K562 (cell line): Measurements from ENCODE around the gene VPS37B. TPM values are rescaled to one million over a fixed set of nuclear protein-coding genes. Genes with fewer than 3 reads are reported as not detected.

ENCODE experiments used
- ATAC-seq: fragments of 200-7000 bp; cut with Tn5 transposase; 3 replicates; pipeline ENCODE4 v1.9.1; 2020; ENCODE audit warnings: moderate library complexity
- BruUV-seq: library from RNA; stranded (reverse); fragments of 400-500 nt; replicated peaks from 2 replicates; lab custom pipeline; 2021; lab: Mats Ljungman, UMichigan
- CTCF ChIA-PET: fragments of 300-600 bp; formaldehyde crosslinking; extraction: SDS; loops from one replicate; lab custom pipeline; 2021; ENCODE audit warnings: low intra/inter-chr PET ratio; lab: Yijun Ruan, JAX
- POLR2A ChIA-PET: fragments of 300-600, 350-650 bp; sonication (Branson Sonifier 250); formaldehyde crosslinking; extraction: SDS; loops from one replicate; lab custom pipeline; 2021; ENCODE audit warnings: antibody characterized with exemption, inconsistent platforms; lab: Yijun Ruan, JAX
- DNase-seq, 4 experiments: peaks; one replicate each; pipeline versions ENCODE4 v3.0.0 to v3.0.0-alpha.2; 2011 to 2018; ENCODE audit warnings: low spot score in 3 of 4, mixed read lengths in 3 of 4; ENCODE audit errors: extremely low read depth in 1 of 4
- FAIRE-seq: peaks from 2 replicates; lab custom pipeline; 2011; peaks lifted over from hg19 to GRCh38; lab: Jason Lieb, UNC
- H2AFZ ChIP-seq: 2 replicates; pipeline ENCODE4 v1.6.0; 2011; ENCODE audit warnings: low read depth, low read length, control low read depth, inconsistent platforms
- H3K27ac ChIP-seq: fragments of 200-600 bp; 3 replicates; pipeline ENCODE4 v1.8.0; 2011; ENCODE audit warnings: low read depth, mild to moderate bottlenecking, control low read depth, inconsistent platforms, low read length, moderate library complexity, mixed read lengths; ENCODE audit errors: extremely low read depth
- H3K27me3 ChIP-seq, 2 experiments: fragments of 300-600 bp in 1 of 2; 2 replicates in 1 of 2; 3 replicates in 1 of 2; pipeline versions ENCODE4 v1.6.0 to v1.8.0; 2011; ENCODE audit warnings: inconsistent platforms in 2 of 2, low read length in 2 of 2, mild to moderate bottlenecking in 1 of 2, mixed read lengths in 1 of 2, moderate library complexity in 1 of 2; ENCODE audit not compliant: control insufficient read depth in 2 of 2, insufficient read depth in 2 of 2
- H3K36me3 ChIP-seq: fragments of 300-600 bp; 3 replicates; pipeline ENCODE4 v1.8.0; 2011; ENCODE audit warnings: mild to moderate bottlenecking, low read length, inconsistent platforms; ENCODE audit not compliant: control insufficient read depth, insufficient read depth
- H3K4me1 ChIP-seq, 2 experiments: fragments of 200-600 bp in 1 of 2; replicated peaks in 1 of 2; 2 replicates in 1 of 2; 3 replicates in 1 of 2; pipeline versions ENCODE4 v1.5.1 to v1.8.0; 2011; ENCODE audit warnings: inconsistent platforms in 2 of 2, low read length in 2 of 2, mild to moderate bottlenecking in 1 of 2, mixed read lengths in 1 of 2, moderate library complexity in 1 of 2; ENCODE audit not compliant: control insufficient read depth in 2 of 2, insufficient read depth in 2 of 2
- H3K4me2 ChIP-seq: 2 replicates; pipeline ENCODE4 v1.6.1; 2011; ENCODE audit warnings: low read length, control low read depth, inconsistent platforms, mixed read lengths; ENCODE audit not compliant: insufficient read depth
- H3K4me3 ChIP-seq: fragments of 200-600 bp; sonication (generic), shearing (Covaris generic); 2 replicates; pipeline ENCODE4 v1.5.1; 2016; ENCODE audit warnings: control low read depth, inconsistent platforms
- H3K79me2 ChIP-seq: fragments of 200-600 bp; 3 replicates; pipeline ENCODE4 v1.8.0; 2011; ENCODE audit warnings: low read length, inconsistent platforms; ENCODE audit not compliant: control insufficient read depth, insufficient read depth
- H3K9ac ChIP-seq, 2 experiments: 2 replicates each; pipeline versions ENCODE4 v1.6.0 to v1.6.1; 2011; ENCODE audit warnings: low read depth in 2 of 2, low read length in 2 of 2, control low read depth in 1 of 2, inconsistent platforms in 1 of 2, mild to moderate bottlenecking in 1 of 2, mixed read lengths in 1 of 2; ENCODE audit not compliant: insufficient read depth in 1 of 2
- H3K9me1 ChIP-seq: one replicate; pipeline ENCODE4 v1.6.0; 2011; ENCODE audit warnings: inconsistent platforms, mild to moderate bottlenecking, low read length, moderate library complexity; ENCODE audit not compliant: control insufficient read depth, insufficient read depth
- H3K9me3 ChIP-seq: replicated peaks from 2 replicates; pipeline ENCODE4 v1.5.1; 2011; ENCODE audit warnings: low read depth, low read length, inconsistent platforms; ENCODE audit not compliant: control insufficient read depth, insufficient read depth
- H4K20me1 ChIP-seq: replicated peaks from 2 replicates; pipeline ENCODE4 v1.6.1; 2011; ENCODE audit warnings: low read length, inconsistent platforms, mixed read lengths; ENCODE audit not compliant: control insufficient read depth, insufficient read depth
- BRF1 ChIP-seq: IDR thresholded peaks from 3 replicates; pipeline ENCODE4 v1.6.1; 2011; ENCODE audit warnings: borderline replicate concordance, mild to moderate bottlenecking; ENCODE audit not compliant: insufficient read length; ENCODE audit errors: extremely low read depth
- HMG20B ChIP-seq: fragments of 250-450 bp; sonication (Bioruptor Pico); IDR thresholded peaks from 2 replicates; pipeline ENCODE4 v1.5.0; 2021; ENCODE audit warnings: mild to moderate bottlenecking
- MYC ChIP-seq, 2 experiments: fragments of 250-450 bp in 1 of 2; sonication (Bioruptor Pico) in 1 of 2; IDR thresholded peaks; 2 replicates each; pipeline versions ENCODE4 v1.5.1 to v1.6.1; 2012 to 2021; ENCODE audit warnings: low read depth in 2 of 2, borderline replicate concordance in 1 of 2, improper control_type of control experiment in 1 of 2, low read length in 1 of 2, mild to moderate bottlenecking in 1 of 2, moderate library complexity in 1 of 2
- RNF2 ChIP-seq: sonication (generic); IDR thresholded peaks from 2 replicates; pipeline ENCODE4 v1.6.1; 2016
- SRSF7 ChIP-seq: fragments of 200-400 bp; formaldehyde crosslinking; optimal IDR thresholded peaks from 2 replicates; pipeline ENCODE3; 2017; ENCODE audit warnings: mild to moderate bottlenecking, low read depth, low read length
- ZBTB7A ChIP-seq: IDR thresholded peaks from 2 replicates; pipeline ENCODE4 v1.6.1; 2011; ENCODE audit warnings: low read depth, mild to moderate bottlenecking, low read length, moderate library complexity, borderline replicate concordance; ENCODE audit not compliant: control insufficient read depth
- ZNF121 ChIP-seq: sonication (generic); formaldehyde crosslinking; conservative IDR thresholded peaks from 2 replicates; pipeline ENCODE4 v1.8.0; 2022; ENCODE audit warnings: missing genetic modification reagents
- WGBS: fragments of 100-300 bp; shearing (Covaris generic); methylation state at CpG from one replicate; pipeline ENCODE4 v1.1.6; 2016; ENCODE audit warnings: low coverage, mixed read lengths; ENCODE audit not compliant: insufficient coverage; ENCODE audit errors: missing lambda C conversion rate; 5-methylcytosine and 5-hydroxymethylcytosine counted together
- in situ Hi-C: fragments of 300-500 bp; cut with MboI; formaldehyde crosslinking; loops from 4 replicates; pipeline ENCODE4 v1.15.0; 2018; ENCODE audit warnings: inconsistent platforms, mixed read lengths
- intact Hi-C: fragments of 100-400 bp; cut with micrococcal nuclease; formaldehyde crosslinking; loops from 2 replicates; pipeline ENCODE4 v1.14.2; 2022
- polyA plus RNA-seq, 8 experiments: library from polyadenylated mRNA; depleted of rRNA in 4 of 8; stranded (reverse) in 5 of 8; unstranded in 3 of 8; fragments of >200 nt; fragmentation: Nextera tagmentation in 2 of 8; fragmentation: Illumina TruSeq in 1 of 8; extraction: Ambion mirVana in 2 of 8; extraction: Trizol in 1 of 8; gene quantifications; 2 replicates each; pipeline versions ENCODE4 v1.2.1 to v1.2.3, GENCODE V29; 2011 to 2014; ENCODE audit warnings: inconsistent platforms in 1 of 8, missing spikeins in 1 of 8
- total RNA-seq, 7 experiments: library from RNA; depleted of rRNA in 6 of 7; stranded (reverse); fragments of >200 nt in 6 of 7; fragmentation: Illumina TruSeq in 2 of 7; extraction: Trizol in 2 of 7; gene quantifications; 2 replicates each; pipeline versions ENCODE4 v1.2.1 to v1.2.3, GENCODE V29; 2011 to 2021; ENCODE audit warnings: low replicate concordance in 1 of 7
- TF ChIP-seq, protein P1 (sequence below), 2 experiments: fragments of 450-650 bp in 1 of 2; IDR thresholded peaks; 2 replicates each; pipeline ENCODE4 v1.6.1; 2011 to 2017; ENCODE audit warnings: low read depth in 2 of 2, antibody characterized with exemption in 1 of 2, borderline replicate concordance in 1 of 2, low read length in 1 of 2, mild to moderate bottlenecking in 1 of 2, mixed read lengths in 1 of 2; ENCODE audit not compliant: control insufficient read depth in 1 of 2

Gene VPS37B
- total and polyA plus RNA-seq, 9 of the 15 experiments (the other 6 are each of a cell fraction or from before 2014, with no cell fraction given): 0.28 to 37.4 (median 17.9) TPM

DNA sequence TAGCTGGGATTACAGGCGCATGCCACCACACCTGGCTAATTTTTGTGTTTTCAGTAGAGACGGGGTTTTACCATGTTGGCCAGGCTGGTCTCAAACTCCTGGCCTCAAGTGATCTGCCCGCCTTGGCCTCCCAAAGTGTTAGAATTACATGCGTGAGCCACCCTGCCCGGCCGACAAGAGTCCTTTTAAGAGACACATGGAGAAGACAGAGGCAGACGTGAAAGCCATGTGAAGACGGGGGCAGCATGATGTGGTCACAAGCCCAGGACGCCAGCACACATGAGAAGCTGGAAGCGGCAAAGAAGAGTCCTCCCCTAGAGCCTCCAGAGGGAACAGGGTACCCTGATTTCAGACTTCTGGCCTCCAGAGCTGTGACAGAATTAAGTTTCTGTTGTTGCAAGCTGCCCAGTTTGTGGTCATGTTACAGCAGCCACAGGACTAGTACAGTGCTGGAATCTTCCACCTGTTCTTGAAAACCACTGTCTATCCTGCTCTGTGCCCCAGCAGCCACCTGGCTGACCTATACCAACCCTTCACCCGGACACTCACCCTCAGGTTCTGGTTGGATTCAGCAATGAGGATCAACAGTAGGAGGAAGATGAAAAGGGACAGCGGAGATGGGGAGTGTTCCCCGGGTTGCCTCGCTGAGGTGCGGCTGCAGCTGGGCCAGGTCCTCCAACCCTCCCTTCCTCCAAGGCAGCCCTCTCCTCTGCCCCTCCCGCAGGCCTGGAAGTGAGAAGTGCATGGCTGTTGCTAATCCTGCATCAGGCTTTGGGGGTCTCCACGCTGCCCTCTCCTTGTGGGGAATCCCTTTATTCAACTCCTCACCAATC is 16.9 kb downstream of the VPS37B start (continued):
- TF ChIP-seq MYC (IDR thresholded peaks at IDR 0.05; ENCODE audit: low read depth, low read length) (no peak), MYC (CRISPR knock-in tag; IDR thresholded peaks at IDR 0.05; ENCODE audit: borderline replicate concordance, low read depth) (no peak)

DNA sequence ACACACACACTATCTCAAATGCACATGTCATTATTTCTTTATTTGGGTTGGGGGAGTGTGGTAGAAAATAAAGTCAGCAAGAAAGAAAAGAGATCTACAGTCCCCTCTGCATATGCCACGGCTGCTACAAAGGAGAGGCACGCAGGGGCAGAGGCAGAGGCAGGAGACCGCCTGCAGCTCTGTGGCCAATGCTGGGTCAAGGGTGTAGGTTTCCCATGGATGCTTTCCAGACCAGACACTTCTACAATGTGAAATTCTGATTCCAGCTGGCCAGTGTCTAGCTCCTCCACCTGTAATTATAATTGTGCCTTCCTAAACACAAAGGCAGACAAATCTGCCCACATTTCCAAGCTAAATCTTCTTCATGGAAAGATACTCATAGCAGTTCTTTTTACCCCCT is 19.2 kb downstream of the VPS37B start:
- Histone ChIP-seq H4K20me1 (peaks cover 51% of the 10 kb centered on the region), H3K9me1 (no peaks in the 10 kb centered on the region), H3K4me1 (peaks cover 5 to 10% of the 10 kb centered on the region in 2 experiments; a peak in 2 of 5 replicates), H3K27ac (no peak overlapping the region), H3K79me2 (peaks cover 97% of the 10 kb centered on the region), H3K4me2 (no peak overlapping the region), H2AFZ (no peak overlapping the region), H3K4me3 (no peak overlapping the region), H3K36me3 (peaks cover 52% of the 10 kb centered on the region; the same call in 2 of the 3 replicates), H3K9me3 (no peaks in the 10 kb centered on the region), H3K27me3 (no peaks in the 10 kb centered on the region), H3K9ac (0 out of 4 replicates have a peak overlapping the region, but pooled peaks of 1 of the 2 experiments have one; percentile 63)
- no peak for ATAC-seq
- POLR2A ChIA-PET: interaction anchor here (0.9 to 1.2 kb wide), 3 partner anchors 10 to 20 kb away, joined by 3 to 4 read pairs (median 3); no protein-coding TSS in a partner anchor
- intact Hi-C loops (no loop called here), in situ Hi-C loops (loop anchor here (10.0 kb wide), 1 partner anchor 358 kb away; the partner anchor contains the start of genes MPHOSPH9 and MTRFR)
- FAIRE-seq: no peak
- no TSS peak for BruUV-seq
- 97% methylated on average over 3 of the region's 3 CpGs for WGBS
- DNase-seq: no peak
- CTCF ChIA-PET: no interaction called here
- TF ChIP-seq HMG20B (CRISPR knock-in tag): no peak
- no peak for TF ChIP-seq ZBTB7A
- TF ChIP-seq ZNF121 (CRISPR knock-in tag): no peak
- no peak for TF ChIP-seq BRF1
- no peak for TF ChIP-seq RNF2
- TF ChIP-seq, protein P1, sequence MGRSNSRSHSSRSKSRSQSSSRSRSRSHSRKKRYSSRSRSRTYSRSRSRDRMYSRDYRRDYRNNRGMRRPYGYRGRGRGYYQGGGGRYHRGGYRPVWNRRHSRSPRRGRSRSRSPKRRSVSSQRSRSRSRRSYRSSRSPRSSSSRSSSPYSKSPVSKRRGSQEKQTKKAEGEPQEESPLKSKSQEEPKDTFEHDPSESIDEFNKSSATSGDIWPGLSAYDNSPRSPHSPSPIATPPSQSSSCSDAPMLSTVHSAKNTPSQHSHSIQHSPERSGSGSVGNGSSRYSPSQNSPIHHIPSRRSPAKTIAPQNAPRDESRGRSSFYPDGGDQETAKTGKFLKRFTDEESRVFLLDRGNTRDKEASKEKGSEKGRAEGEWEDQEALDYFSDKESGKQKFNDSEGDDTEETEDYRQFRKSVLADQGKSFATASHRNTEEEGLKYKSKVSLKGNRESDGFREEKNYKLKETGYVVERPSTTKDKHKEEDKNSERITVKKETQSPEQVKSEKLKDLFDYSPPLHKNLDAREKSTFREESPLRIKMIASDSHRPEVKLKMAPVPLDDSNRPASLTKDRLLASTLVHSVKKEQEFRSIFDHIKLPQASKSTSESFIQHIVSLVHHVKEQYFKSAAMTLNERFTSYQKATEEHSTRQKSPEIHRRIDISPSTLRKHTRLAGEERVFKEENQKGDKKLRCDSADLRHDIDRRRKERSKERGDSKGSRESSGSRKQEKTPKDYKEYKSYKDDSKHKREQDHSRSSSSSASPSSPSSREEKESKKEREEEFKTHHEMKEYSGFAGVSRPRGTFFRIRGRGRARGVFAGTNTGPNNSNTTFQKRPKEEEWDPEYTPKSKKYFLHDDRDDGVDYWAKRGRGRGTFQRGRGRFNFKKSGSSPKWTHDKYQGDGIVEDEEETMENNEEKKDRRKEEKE (IDR thresholded peaks at IDR 0.05; ENCODE audit: borderline replicate concordance in 1 of 2, control insufficient read depth in 1 of 2, low read depth in 2 of 2, low read length in 1 of 2): no peak
- TF ChIP-seq SRSF7: no peak
